GM10847 (cell line): Measurements from ENCODE around the gene OTUB1.

Experiments used
- POLR2A ChIP-seq: IDR thresholded peaks from 2 replicates; pipeline ENCODE4 v1.6.1; 2011; ENCODE audit not compliant: insufficient read length; ENCODE audit errors: extremely low read depth

OTUB1 gene

GRCh38 chr11:63999349-64000025 is 13.2 kb downstream of the OTUB1 start:
- no peak for TF ChIP-seq POLR2A

GRCh38 chr11:64000026-64000739 is 13.9 kb downstream of the OTUB1 start:
- TF ChIP-seq POLR2A = no peak

GRCh38 chr11:64000740-64001483 is 14.7 kb downstream of the OTUB1 start:
- no peak for TF ChIP-seq POLR2A

GRCh38 chr11:64001484-64002420 is 15.5 kb downstream of the OTUB1 start:
- no peak for TF ChIP-seq POLR2A

- TF ChIP-seq POLR2A = no peak
Measured at GRCh38 chr11:64003807-64004589, 17.8 kb downstream of the OTUB1 start.

- no peak for TF ChIP-seq POLR2A
Measured at GRCh38 chr11:64004590-64004984, 18.3 kb downstream of the OTUB1 start.

GRCh38 chr11:64005691-64006090 is 19.5 kb downstream of the OTUB1 start:
- TF ChIP-seq POLR2A = no peak

- no peak for TF ChIP-seq POLR2A
Measured at GRCh38 chr11:64006398-64006797, 20.2 kb downstream of the OTUB1 start.

GRCh38 chr11:64007160-64007628 is 21.0 kb downstream of the OTUB1 start:
- no peak for TF ChIP-seq POLR2A

- TF ChIP-seq POLR2A = no peak
Measured at GRCh38 chr11:64007629-64008282, 21.5 kb downstream of the OTUB1 start.

GRCh38 chr11:64008283-64008913 is 22.2 kb downstream of the OTUB1 start:
- no peak for TF ChIP-seq POLR2A

- TF ChIP-seq POLR2A = no peak
Measured at GRCh38 chr11:64008914-64009633, 22.8 kb downstream of the OTUB1 start.
